LHCN-M2 (cell line): ENCODE measurements around the gene KLHDC10. TPM values are rescaled to one million over a fixed set of nuclear protein-coding genes. Genes with fewer than 3 reads are reported as not detected.
"Not testable (repeated sequence)": the region's sequence is repeated elsewhere in the genome, so short reads cannot be mapped to it uniquely, and the experiment has no call there.

Experiments used
- DNase-seq: peaks from one replicate; pipeline ENCODE4 v3.0.0-alpha.2; 2012; ENCODE audit warnings: low read depth
- total RNA-seq: library from RNA; depleted of rRNA; stranded (reverse); fragments of >200 nt; gene quantifications from 2 replicates; pipeline ENCODE4 v1.2.3, GENCODE V29; 2014

The KLHDC10 gene
- total RNA-seq, 1 experiment from 2014 or later: 22.8 TPM

GRCh38 chr7:130141161-130141883 lies 71.0 kb downstream of the KLHDC10 start:
- no peak for DNase-seq

GRCh38 chr7:130141884-130142653 lies 71.7 kb downstream of the KLHDC10 start:
- no peak for DNase-seq

- no peak for DNase-seq
Observed at GRCh38 chr7:130142654-130143333, 72.5 kb downstream of the KLHDC10 start.

GRCh38 chr7:130143334-130143732 lies 73.0 kb downstream of the KLHDC10 start:
- no peak for DNase-seq

- no peak for DNase-seq
Observed at GRCh38 chr7:130143986-130144311, 73.6 kb downstream of the KLHDC10 start.

GRCh38 chr7:130144312-130145171 lies 74.2 kb downstream of the KLHDC10 start:
- DNase-seq: peak; percentile 66

- DNase-seq: no peak
Observed at GRCh38 chr7:130145424-130146100, 75.2 kb downstream of the KLHDC10 start.

- not testable (repeated sequence) for DNase-seq
Observed at GRCh38 chr7:130146142-130146541, 75.8 kb downstream of the KLHDC10 start.

GRCh38 chr7:130146693-130147405 lies 76.5 kb downstream of the KLHDC10 start:
- DNase-seq: no peak

- no peak for DNase-seq
Observed at GRCh38 chr7:130147710-130148325, 77.5 kb downstream of the KLHDC10 start.

- DNase-seq: no peak
Observed at GRCh38 chr7:130148561-130148960, 78.2 kb downstream of the KLHDC10 start.

- DNase-seq: no peak
Observed at GRCh38 chr7:130149281-130150139, 79.2 kb downstream of the KLHDC10 start.

GRCh38 chr7:130150587-130150986 lies 80.3 kb downstream of the KLHDC10 start:
- DNase-seq: no peak

- no peak for DNase-seq
Observed at GRCh38 chr7:130151591-130152492, 81.5 kb downstream of the KLHDC10 start.

GRCh38 chr7:130152493-130153210 lies 82.3 kb downstream of the KLHDC10 start:
- DNase-seq: no peak

GRCh38 chr7:130153211-130153908 lies 83.0 kb downstream of the KLHDC10 start:
- no peak for DNase-seq

- DNase-seq: no peak
Observed at GRCh38 chr7:130154131-130154500, 83.8 kb downstream of the KLHDC10 start.
